Activated CD8-positive, alpha-beta memory T cell treated with anti-CD3 and anti-CD28 coated beads, Interleukin-2, amount 10 ng/mL, durations not matched to agents 7 days and 5 days (primary cell): ENCODE measurements around the gene NFIC. TPM values are rescaled to one million over a fixed set of nuclear protein-coding genes. Genes with fewer than 3 reads are reported as not detected.

ENCODE experiments used
- ATAC-seq: fragments of 150-1000 bp; cut with Tn5 transposase; one replicate; pipeline ENCODE4 v1.10.0; 2021; ENCODE audit warnings: moderate library complexity
- CTCF ChIA-PET: fragments of 350-600 bp; sonication (Branson Sonifier 250); formaldehyde crosslinking; loops from one replicate; lab custom pipeline; 2021; ENCODE audit warnings: antibody characterized with exemption; lab: Charles Lee
- DNase-seq: peaks from one replicate; pipeline ENCODE4 v3.0.0-alpha.2; 2020
- H3K27ac Mint-ChIP-seq: one replicate; pipeline ENCODE4 v1.8.0; 2021; ENCODE audit warnings: mild to moderate bottlenecking, mixed read lengths
- H3K27me3 Mint-ChIP-seq: one replicate; pipeline ENCODE4 v1.8.0; 2021; ENCODE audit warnings: mixed read lengths
- H3K36me3 Mint-ChIP-seq: one replicate; pipeline ENCODE4 v1.8.0; 2021; ENCODE audit warnings: mild to moderate bottlenecking, mixed read lengths
- H3K4me1 Mint-ChIP-seq: one replicate; pipeline ENCODE4 v1.8.0; 2021; ENCODE audit warnings: mixed read lengths
- H3K4me3 Mint-ChIP-seq: one replicate; pipeline ENCODE4 v1.8.0; 2021; ENCODE audit warnings: mild to moderate bottlenecking, moderate library complexity, mixed read lengths
- H3K9me3 Mint-ChIP-seq: one replicate; pipeline ENCODE4 v1.8.0; 2022; ENCODE audit warnings: low read depth, mixed read lengths
- total RNA-seq, 2 experiments: library from RNA; stranded (reverse); gene quantifications; one replicate each; pipeline ENCODE4 v1.2.3, GENCODE V29; 2021

NFIC gene
- total RNA-seq, 2 experiments from 2014 or later = 14.0 to 15.1 TPM

- H3K4me3 Mint-ChIP-seq = no peak overlapping the region
- CTCF ChIA-PET = no interaction called here
- H3K9me3 Mint-ChIP-seq = no peaks in the 10 kb centered on the region
- peaks cover 3% of the 10 kb centered on the region for H3K4me1 Mint-ChIP-seq
- H3K27ac Mint-ChIP-seq = no peak overlapping the region
- H3K27me3 Mint-ChIP-seq = no peaks in the 10 kb centered on the region
- ATAC-seq = no peak
- no peak for DNase-seq
- no peaks in the 10 kb centered on the region for H3K36me3 Mint-ChIP-seq
Observed at GRCh38 chr19:3458229-3459088, 92.1 kb downstream of the NFIC start.

- CTCF ChIA-PET = no interaction called here
- ATAC-seq (no peak), DNase-seq (no peak)
- H3K9me3 Mint-ChIP-seq = no peaks in the 10 kb centered on the region
- H3K4me1 Mint-ChIP-seq = peaks cover 3% of the 10 kb centered on the region
- no peak overlapping the region for H3K27ac Mint-ChIP-seq
- H3K27me3 Mint-ChIP-seq = no peaks in the 10 kb centered on the region
- H3K4me3 Mint-ChIP-seq = no peak overlapping the region
- no peaks in the 10 kb centered on the region for H3K36me3 Mint-ChIP-seq
Observed at GRCh38 chr19:3459089-3459881, 92.9 kb downstream of the NFIC start.

DNA sequence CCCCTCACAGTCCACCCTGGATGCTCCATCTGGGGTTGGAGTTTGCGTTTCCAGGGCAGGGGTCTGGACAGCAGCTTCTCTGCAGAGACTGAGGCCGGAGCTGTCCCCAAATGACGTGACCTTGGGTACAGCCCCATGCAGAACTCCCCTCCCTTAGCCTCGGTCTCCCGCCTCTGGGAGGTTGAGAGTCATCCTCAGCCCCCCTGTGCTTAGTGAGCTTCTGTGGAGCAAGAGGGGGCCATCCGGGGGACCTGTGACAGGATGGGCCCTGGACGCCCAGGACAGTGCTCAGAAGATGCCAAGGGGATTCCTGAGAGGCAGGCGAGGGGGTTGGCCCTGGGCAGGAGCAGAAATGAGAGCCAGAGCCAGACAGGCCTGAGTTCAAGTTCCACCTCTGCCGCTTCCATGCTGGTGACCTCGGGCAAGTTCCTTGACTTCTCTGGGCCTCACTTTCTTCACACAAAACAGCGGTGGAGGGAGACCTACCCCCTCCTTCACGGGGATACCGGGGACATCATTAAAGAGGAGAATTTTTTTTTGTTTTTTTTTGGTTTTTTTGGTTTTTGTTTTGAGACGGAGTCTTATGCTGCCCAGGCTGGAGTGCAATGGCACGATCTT, 93.7 kb downstream of the NFIC start:
- Mint-ChIP-seq H3K27ac (no peak overlapping the region), H3K4me1 (peaks cover 3% of the 10 kb centered on the region), H3K9me3 (no peaks in the 10 kb centered on the region), H3K36me3 (no peaks in the 10 kb centered on the region), H3K27me3 (no peaks in the 10 kb centered on the region), H3K4me3 (no peak overlapping the region)
- ATAC-seq (no peak), DNase-seq (no peak)
- CTCF ChIA-PET = interaction anchor here (0.9 kb wide), 1 partner anchor 31 kb away, joined by 5 read pairs; no protein-coding TSS in a partner anchor

GRCh38 chr19:3462991-3463713, 96.8 kb downstream of the NFIC start:
- Mint-ChIP-seq H3K36me3 (no peaks in the 10 kb centered on the region), H3K4me1 (peaks cover 3% of the 10 kb centered on the region), H3K27ac (no peak overlapping the region), H3K27me3 (no peaks in the 10 kb centered on the region), H3K4me3 (no peak overlapping the region), H3K9me3 (no peaks in the 10 kb centered on the region)
- DNase-seq (no peak), ATAC-seq (no peak)
- CTCF ChIA-PET = no interaction called here

GRCh38 chr19:3463714-3464586, 97.6 kb downstream of the NFIC start:
- H3K27me3 Mint-ChIP-seq = no peaks in the 10 kb centered on the region
- peaks cover 3% of the 10 kb centered on the region for H3K4me1 Mint-ChIP-seq
- CTCF ChIA-PET = interaction anchor here (1.1 kb wide), 1 partner anchor 9 kb away, joined by 6 read pairs; no protein-coding TSS in a partner anchor
- no peak overlapping the region for H3K27ac Mint-ChIP-seq
- no peak overlapping the region for H3K4me3 Mint-ChIP-seq
- DNase-seq = no peak
- no peaks in the 10 kb centered on the region for H3K36me3 Mint-ChIP-seq
- H3K9me3 Mint-ChIP-seq = no peaks in the 10 kb centered on the region
- ATAC-seq = no peak

DNA sequence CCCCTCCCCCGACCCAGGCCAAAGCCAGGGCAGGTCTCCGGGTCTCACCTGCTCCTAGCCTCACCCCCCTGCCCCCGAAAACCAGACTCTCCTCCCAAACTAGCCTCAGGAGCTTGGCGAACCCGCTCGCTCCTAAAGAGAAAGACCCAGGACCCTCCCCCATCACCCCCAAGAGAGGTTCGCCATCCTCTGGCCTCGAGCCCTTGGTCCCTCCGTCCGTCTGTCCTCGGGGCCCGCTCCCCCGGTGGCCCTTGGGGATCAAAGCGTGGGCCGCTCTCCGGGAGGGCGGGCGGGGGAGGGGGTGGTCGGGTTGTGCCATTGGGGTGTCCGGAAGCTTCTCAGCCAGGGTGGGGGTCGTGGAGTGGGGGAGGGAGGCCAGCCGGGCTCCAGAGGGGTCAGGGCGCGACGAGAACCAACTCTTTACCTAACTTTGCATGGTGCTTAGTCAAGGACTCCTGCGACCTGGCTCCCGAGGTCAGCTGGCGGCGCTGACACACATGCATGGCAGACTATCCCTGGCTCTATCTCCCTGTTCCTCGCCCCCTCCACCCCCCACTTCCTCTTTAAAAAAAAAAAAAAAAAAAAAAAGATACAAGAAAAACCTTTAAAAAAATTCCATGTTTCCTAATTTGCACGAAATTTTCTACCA, 98.3 kb downstream of the NFIC start:
- no peaks in the 10 kb centered on the region for H3K4me1 Mint-ChIP-seq
- no peaks in the 10 kb centered on the region for H3K27me3 Mint-ChIP-seq
- no peak for DNase-seq
- H3K27ac Mint-ChIP-seq = no peak overlapping the region
- no peak overlapping the region for H3K4me3 Mint-ChIP-seq
- H3K9me3 Mint-ChIP-seq = no peaks in the 10 kb centered on the region
- CTCF ChIA-PET = interaction anchor here (0.7 to 1.1 kb wide), 2 partner anchors 8 to 394 kb away, joined by 4 to 6 read pairs; no protein-coding TSS in a partner anchor
- no peak for ATAC-seq
- H3K36me3 Mint-ChIP-seq = no peaks in the 10 kb centered on the region

GRCh38 chr19:3465552-3465951, 99.2 kb downstream of the NFIC start:
- ATAC-seq = no peak
- DNase-seq = no peak
- no peaks in the 10 kb centered on the region for H3K9me3 Mint-ChIP-seq
- H3K36me3 Mint-ChIP-seq = no peaks in the 10 kb centered on the region
- no peak overlapping the region for H3K4me3 Mint-ChIP-seq
- H3K4me1 Mint-ChIP-seq = no peaks in the 10 kb centered on the region
- CTCF ChIA-PET = interaction anchor here (0.7 to 1.3 kb wide), 2 partner anchors 19 to 395 kb away, joined by 4 to 7 read pairs; no protein-coding TSS in a partner anchor
- H3K27ac Mint-ChIP-seq = no peak overlapping the region
- no peaks in the 10 kb centered on the region for H3K27me3 Mint-ChIP-seq

- Mint-ChIP-seq H3K4me3 (no peak overlapping the region), H3K27ac (no peak overlapping the region), H3K4me1 (no peaks in the 10 kb centered on the region), H3K9me3 (no peaks in the 10 kb centered on the region), H3K27me3 (no peaks in the 10 kb centered on the region), H3K36me3 (no peaks in the 10 kb centered on the region)
- no peak for ATAC-seq
- no peak for DNase-seq
- CTCF ChIA-PET = interaction anchor here (1.3 kb wide), 1 partner anchor 18 kb away, joined by 7 read pairs; no protein-coding TSS in a partner anchor
Observed at GRCh38 chr19:3466635-3467034, 100.3 kb downstream of the NFIC start.

DNA sequence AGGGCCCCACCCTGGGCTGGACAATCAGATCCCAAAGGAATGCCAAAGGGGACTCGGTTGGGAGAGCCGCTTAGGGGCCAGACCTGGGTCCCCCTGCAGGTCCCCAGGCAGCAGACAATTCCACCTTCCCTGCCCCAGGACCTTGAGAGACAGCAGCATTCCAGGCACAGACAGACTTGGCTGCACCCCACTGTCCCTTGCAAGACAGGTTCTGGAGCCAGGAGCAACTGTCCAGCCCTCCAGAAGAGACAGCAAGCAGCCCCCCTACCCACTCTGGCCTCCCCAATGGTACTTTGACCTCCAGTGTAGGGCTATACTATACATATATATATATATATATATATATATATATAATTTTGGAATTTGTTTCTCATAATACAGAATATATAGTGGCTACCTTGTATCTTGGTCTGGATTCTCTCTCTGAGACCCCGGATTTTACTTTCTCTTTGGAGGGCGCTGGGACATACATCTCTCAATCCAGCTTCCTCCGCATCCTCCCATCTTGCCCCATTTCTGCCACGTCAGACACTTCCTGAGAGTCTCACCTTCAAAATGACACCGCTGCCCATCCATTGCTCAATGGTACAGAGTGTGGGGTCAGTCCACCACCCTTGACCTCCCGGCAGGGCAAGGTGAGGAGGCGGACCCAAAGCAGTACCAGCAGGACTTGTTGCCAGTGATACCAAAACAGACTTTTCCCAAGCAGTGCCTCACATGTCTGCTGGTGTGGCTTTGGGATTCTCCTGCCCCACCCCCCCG, 101.2 kb downstream of the NFIC start:
- no peaks in the 10 kb centered on the region for H3K4me1 Mint-ChIP-seq
- H3K36me3 Mint-ChIP-seq = no peaks in the 10 kb centered on the region
- H3K27me3 Mint-ChIP-seq = no peaks in the 10 kb centered on the region
- H3K9me3 Mint-ChIP-seq = no peaks in the 10 kb centered on the region
- H3K27ac Mint-ChIP-seq = no peak overlapping the region
- CTCF ChIA-PET = no interaction called here
- no peak for DNase-seq
- H3K4me3 Mint-ChIP-seq = no peak overlapping the region
- ATAC-seq = no peak

GRCh38 chr19:3468211-3468610, 101.8 kb downstream of the NFIC start:
- no peak for ATAC-seq
- DNase-seq = no peak
- CTCF ChIA-PET = interaction anchor here (1.3 kb wide), 1 partner anchor 17 kb away, joined by 5 read pairs; no protein-coding TSS in a partner anchor
- H3K27ac Mint-ChIP-seq = no peak overlapping the region
- no peak overlapping the region for H3K4me3 Mint-ChIP-seq
- no peaks in the 10 kb centered on the region for H3K4me1 Mint-ChIP-seq
- no peaks in the 10 kb centered on the region for H3K36me3 Mint-ChIP-seq
- H3K9me3 Mint-ChIP-seq = no peaks in the 10 kb centered on the region
- no peaks in the 10 kb centered on the region for H3K27me3 Mint-ChIP-seq
